GM23248 (cell line): ENCODE data around the gene TSPAN8.

Experiments
- EZH2 ChIP-seq: fragments of 200-600 bp; sonication (generic); IDR thresholded peaks from 2 replicates; pipeline ENCODE4 v1.6.1; 2018; ENCODE audit warnings: antibody characterized with exemption, mild to moderate bottlenecking; ENCODE audit not compliant: insufficient read depth, poor library complexity, severe bottlenecking
- EZH2phosphoT487 ChIP-seq: fragments of 200-600 bp; sonication (generic); IDR thresholded peaks from 2 replicates; pipeline ENCODE4 v1.6.1; 2018; ENCODE audit warnings: antibody characterized with exemption, moderate library complexity, mild to moderate bottlenecking, low read depth; ENCODE audit not compliant: insufficient read depth

DNA sequence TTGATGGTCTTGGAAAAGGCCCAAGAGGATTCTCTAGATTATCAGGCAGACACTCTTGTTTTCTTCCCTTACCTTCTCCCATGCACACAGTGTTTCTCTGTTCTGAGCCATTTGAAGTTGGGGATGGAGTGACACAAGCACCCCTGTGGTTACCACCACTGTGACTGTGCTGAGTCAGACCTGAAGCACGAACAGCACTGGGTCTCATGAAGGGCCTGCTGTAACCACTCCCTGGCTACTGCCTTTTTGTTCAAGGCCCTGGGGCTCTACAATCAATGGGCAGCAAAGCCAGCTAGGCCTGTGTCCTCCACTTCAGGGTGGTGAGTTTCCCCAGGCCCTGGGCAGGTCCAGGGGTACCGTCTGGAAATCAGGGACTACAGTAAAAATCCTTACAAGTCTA is 65.5 kb downstream of the TSPAN8 start:
- TF ChIP-seq EZH2 (no peak), EZH2phosphoT487 (no peak)
